ENCODE measurements around the gene SAFB.
"Not testable (repeated sequence)": the region's sequence is repeated elsewhere in the genome, so short reads cannot be mapped to it uniquely, and the experiment has no call there.

SAFB gene

DNA sequence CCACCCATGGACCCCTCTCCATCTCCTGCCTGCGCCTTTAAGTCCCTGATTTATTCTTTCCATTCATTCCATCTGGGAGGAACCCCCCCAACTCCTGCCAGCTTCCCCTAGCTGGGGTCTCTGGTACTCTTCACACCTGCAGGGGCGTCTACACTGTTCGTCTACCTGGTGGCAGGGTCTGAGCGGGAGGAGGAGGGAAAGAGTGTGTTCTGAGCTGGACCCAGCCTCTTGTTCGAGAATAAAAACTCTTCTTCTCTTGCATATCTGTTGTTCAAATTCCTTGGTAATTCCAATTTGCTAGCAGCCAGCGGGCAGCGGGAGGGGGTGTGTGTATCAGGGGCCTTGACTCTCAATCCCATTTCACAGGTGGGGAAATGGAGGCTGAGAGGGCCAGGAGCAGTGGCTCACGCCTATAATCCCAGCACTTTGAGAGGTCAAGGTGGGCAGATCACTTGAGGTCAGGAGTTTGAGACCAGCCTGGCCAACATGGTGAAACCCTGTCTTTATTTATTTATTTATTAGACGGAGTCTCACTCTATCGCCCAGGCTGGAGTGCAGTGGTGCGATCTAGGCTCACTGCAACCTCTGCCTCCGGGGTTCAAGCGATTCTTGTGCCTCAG is 65.5 kb downstream of the SAFB start:
- DNase-seq = not testable (repeated sequence)

DNA sequence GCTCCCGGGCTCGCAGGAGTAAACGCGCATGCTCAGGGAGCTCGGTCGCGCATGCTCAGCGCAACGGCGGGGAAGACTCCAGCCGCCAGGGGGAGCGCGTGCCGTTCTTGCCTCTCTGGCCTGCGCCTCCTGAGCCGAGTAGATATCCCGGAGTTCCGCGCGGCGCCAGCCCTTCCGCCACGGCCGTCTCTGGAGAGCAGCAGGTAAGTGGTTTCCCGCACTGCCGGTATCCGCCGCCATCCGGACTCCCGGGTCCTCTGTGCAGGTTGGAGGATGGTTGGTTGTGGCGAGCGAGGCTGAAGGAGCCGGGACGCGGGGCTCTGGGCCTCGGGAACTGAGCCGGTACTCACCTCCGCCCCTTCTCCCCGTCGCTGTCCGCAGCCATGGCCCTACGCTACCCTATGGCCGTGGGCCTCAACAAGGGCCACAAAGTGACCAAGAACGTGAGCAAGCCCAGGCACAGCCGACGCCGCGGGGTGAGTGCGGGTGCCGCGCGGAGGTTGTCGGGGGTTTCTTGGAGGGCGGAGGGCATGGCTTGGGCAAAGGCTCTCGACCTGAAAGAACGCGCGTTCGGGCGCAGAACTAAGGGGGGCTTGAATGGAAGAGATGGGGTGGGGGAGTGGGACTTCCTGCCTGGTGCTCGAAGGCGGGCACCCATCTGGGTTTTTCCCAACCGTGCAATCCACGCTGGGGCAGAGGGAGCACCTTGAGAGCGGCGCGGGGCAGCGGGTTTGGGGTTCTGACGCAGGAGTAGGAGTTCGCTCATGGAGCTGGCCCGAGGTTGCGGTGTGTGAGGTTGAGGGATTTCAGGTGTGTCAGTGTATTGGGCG is 67.5 kb downstream of the SAFB start, which contains the start of gene RPL36:
Gene RPL36 (plus strand): TSS at position 171 of the 830 bp plus-strand sequence. CDS start 213 bp downstream, at position 384.
- peak; percentile 99 for DNase-seq

DNA sequence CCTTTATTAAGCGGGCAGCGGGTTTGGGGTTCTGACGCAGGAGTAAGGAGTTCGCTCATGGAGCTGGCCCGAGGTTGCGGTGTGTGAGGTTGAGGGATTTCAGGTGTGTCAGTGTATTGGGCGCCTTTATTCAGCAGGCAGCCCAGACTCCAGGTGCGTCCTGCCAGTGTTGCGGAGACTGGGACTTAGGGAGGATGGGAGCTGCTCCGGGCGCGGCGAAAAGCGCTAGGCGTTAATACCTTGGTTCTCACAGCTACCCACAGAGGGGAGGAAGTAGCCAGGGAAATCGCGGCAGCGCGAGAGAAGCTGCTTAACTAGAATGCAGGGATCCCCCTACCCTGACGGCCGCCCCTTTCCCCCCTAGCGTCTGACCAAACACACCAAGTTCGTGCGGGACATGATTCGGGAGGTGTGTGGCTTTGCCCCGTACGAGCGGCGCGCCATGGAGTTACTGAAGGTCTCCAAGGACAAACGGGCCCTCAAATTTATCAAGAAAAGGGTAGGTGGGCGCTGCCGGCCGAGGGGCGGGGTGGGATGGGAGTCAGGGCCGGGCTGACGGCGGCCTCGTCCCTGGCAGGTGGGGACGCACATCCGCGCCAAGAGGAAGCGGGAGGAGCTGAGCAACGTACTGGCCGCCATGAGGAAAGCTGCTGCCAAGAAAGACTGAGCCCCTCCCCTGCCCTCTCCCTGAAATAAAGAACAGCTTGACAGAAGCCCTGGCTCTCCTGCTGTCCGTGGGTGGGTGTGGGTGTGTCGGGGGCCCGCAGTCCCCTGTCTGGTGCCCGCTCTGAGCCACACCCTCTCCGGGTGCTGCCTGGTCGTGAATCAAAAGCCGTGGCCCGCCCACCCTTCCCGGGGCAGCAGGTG is 68.3 kb downstream of the SAFB start:
- peak; percentile 70 for DNase-seq

DNA sequence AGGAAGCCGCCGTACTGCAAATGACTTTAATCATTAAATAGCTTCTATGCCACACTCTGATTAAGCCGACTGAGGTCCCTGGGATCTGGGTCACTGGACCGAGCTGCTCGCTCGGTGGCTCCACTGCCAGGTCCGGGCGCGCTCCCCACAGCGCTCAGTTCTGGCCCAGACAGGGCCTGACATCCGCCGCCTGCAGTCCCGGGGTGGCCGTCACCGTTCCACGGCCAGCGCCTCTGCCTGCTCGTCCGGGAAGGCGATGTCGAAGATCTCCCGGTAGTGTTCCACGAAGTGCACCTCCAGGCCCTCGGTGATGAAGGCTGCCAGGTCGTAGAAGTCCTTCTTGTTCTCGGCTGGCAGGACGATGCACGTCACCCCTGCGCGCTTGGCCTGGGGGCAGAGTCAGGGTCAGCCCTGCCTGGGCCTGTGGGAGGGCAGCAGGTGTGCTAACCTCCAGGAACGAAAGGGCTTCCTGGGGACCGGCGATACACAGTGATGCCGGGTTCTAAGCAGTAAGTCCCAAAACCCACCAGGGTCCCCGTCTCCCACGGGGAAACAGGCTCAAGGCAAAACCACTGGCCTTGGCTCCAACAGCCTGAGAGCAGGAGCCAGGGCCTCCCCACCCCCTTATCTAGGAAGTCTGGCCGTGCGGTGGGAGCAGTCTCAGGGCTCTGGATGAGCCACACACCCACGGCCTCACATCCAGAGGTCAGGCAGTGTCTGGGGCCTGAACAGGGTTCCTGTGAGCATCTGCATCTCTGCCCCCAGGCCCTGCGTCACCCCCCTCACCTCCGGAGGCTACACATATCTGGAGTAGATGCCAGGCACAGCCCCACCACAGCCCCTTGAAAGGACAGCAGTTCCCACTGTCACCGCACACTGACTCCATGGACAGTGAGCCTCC is 69.2 kb downstream of the SAFB start:
- peak; percentile 41 for DNase-seq

DNA sequence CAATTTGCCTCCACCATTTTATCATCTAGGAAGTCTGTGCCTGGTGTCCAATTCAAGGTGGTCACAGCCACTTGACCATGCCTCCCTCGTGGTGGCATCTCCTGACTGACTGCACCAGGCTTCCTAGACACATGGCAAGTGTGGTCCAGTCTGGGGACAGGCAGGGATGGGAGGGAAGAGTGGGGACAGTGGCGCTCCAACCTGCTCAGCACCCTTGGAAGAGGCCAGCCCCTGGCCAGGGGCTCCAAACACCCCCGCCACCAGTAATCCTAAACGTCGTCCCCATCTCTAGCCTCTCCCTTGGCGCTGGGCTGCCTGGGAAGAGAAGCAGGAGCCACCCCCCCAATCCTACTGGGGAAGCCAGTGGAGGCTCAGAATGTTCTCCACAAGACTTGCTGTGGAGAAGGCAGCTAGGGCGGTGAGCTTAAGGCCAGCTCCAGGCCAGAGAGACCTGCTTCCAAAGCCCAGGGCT is 69.9 kb downstream of the SAFB start:
- no peak for DNase-seq

DNA sequence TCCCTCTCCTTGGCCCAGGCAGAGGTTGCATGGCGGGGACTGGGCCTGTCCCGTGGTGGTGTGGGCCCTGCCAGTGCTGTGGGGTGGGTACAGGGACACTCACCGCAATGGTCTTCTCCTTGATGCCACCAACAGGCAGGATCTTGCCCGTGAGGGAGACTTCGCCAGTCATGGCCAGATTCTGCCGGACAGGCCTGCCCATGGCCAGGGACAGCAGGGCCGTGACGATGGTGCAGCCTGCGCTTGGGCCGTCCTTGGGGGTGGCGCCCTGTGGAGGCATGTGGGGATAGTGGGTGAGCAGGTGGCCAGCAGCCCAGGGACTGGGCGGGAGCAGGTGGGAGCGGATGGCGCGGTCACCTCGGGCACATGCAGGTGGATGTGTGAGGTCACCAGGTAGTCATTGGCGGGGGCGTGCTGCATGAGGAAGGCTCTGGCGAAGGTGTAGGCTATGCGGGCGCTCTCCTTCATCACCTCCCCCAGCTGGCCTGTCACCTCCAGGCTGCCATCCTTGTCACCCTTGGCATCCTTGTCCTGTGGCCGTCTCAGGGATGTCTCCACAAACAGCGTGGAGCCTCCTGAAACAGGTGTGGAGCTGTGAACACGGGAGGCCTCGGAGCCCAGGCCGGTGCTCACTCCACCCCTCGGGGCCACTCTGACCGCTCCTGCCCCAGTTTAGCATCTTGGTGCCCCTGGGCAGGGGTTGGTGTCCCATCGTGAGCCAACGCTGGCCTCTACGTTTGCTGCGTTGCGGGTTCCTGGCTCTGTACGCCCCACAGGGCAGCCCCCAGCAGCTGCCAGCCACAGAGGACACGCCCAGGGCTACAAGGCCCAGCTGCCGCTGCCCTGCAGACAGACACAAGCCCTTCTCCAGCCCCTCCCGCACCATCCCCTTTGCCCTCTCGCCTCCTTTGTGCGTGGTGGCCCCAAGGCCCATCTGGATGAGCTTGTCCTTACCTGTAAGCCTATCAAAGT is 70.6 kb downstream of the SAFB start:
- no peak for DNase-seq

DNA sequence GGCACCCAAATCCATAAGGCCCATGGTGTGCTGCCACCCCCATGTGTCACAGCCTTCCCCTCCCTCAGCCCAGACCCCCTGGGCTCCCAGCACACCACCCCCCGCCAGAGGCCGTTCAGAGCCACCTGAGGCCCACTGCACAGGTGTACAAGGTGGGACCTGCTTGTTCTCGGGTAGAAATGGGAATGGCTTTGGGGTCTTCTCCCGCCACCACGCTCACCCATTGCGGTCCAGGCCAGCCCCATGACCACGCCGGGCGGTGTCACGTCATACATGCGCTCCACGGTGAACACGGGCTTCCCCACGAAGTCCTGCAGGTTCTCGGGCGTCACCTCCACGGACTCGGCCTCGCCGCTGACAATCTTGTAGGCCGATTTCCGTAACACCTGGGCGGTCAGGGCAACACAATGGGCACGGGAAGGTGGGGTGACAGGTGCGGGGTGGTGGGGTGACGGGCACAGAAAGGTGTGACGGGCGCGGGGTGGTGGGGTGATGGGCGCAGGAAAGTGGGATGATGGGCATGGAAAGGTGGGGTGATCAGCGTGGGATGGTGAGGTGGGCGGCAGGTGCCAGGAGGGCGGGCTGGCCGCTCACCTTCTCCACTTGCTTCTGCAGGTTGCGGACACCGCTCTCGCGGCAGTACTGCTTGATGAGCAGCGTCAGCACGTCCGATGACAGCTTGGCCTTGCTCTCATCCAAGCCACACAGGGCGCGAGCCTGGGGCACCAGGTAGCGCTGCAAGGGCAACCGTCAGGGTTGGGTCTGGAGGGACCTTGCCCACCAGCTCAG is 71.5 kb downstream of the SAFB start:
- DNase-seq = no peak

DNA sequence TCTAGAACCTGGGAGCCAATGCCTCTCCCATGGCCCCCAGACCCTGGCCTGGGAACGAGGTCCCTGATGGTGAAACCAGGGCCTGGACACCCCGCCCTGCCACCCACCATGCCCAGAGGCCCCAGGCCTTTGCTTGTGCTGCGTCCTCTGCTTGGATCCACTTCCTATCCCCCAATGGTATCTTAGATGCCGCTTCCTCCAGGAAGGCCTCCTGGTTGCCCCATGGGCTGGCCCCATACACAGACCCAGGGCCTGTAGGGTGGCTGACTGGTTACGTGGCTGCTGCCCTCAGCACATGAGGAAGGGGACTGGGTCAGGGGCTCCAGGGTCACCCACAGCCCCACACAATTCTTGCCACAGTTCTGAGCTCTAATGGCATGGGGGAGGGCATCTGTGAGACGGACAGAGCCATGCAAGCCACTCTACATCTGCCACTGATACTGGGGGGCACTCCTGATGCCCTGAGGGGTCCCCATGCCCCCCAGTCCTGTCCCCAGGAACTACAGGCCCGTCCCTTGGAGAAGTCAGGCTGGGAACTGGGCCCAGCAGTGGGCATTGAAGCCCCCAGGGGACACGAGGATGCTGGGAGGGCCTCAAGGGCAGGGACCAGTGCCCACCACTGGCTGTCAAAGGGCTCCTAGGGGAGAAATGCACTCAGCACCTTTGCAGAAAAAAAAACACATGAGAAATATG is 72.2 kb downstream of the SAFB start:
- DNase-seq = no peak

DNA sequence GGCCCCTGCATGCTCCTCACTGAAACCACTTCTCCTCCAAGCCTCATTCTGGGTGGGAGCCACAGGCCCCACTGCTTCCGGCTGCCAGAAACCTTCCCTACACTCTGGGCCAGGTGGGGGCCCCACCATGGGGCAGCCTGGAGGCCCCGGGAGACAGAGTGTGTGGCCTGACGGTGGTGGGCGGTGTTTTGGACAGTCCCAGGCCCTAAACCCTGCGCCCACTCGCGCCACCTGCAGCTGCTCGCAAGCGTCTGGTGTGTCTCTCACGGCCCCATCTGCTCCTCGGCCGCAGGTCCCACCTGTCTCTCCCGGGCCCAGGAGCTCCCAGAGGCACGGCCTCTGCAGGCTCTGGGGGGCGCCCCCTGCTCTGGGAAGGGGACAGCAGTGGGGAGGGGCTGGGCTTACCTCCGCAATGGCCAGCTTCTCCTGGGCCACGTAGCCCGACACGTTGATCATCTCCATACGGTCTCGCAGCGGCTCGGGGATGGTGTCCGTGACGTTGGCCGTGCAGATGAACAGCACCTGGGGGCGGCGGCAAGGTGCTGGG is 72.8 kb downstream of the SAFB start:
- no peak for DNase-seq

DNA sequence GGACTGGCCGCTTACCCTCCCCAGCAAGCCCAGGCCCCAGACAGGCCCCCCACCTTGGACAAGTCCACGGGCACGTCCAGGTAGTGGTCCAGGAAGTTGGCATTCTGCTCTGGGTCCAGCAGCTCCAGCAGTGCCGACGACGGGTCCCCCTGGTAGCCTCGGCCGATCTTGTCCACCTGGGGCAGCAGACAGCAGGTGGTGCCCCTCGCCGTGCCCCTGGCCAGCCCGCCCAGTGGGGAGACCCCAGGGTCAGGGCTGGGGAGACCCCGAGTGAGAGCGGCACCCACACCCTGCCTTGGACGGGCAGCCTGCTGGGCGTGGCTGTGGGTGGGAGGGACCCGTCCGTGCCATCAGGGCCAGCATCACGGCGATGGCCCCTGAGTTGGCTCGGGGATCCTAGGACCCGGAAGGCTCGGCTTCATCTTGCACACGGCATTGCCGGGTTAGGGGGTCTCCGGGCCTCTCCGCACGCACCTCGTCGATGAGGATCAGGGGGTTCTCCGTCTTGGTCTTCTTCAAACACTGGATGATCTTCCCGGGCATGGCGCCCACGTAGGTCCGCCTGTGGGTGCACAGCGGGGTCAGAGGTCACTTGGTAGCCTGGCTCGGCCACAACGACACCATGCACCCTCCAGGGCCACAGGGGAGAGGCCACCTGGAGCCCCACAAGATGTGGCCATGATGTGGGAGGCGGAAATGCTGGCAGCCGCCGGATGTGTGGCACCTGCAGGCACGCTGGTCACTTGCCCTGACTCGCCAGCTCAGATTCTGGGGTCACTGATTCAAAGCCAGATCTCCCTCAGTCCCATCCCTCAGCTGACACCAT is 73.5 kb downstream of the SAFB start:
- DNase-seq = no peak

DNA sequence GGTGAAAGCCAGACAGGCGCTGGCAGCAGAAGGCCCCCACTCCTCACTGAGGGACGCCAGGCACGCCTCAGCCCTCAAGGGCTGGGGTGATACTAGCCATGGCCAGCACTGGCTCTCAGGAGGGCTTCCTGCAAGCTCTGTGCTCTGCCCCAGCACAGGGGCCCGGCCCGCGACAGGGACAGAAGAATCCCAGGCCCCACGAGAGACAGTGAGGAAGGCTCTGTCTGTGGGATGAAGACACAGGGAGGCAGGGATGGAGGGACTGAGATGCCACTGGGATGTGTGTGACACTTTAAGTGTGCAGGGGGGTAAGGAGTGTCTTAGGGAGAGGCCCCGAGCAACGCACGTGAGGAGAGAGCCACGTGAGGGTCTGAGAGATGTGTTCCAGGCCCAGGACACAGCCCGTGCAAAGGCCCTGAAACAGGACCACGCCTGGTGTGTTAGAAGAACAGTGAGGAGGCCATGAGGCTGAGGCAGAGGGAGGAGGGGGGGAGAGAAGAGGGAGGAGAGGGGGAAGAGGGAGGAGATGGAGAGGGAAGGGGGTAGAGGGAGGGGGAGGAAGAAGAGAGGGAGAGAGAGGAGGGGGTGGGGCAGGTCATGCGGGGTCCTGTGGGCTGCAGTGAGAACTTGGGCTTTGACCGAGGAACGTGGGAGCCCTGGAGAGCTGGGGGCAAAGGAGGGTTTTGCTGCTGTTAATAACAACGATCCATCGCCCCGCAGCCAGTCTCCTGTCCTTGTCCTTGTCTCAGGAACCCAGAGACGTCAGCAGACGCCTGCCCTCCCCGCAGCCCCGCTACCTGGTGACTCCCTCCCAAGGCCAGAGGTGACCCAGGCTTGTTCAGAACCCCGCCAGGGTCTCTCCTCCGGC is 74.4 kb downstream of the SAFB start:
- no peak for DNase-seq

DNA sequence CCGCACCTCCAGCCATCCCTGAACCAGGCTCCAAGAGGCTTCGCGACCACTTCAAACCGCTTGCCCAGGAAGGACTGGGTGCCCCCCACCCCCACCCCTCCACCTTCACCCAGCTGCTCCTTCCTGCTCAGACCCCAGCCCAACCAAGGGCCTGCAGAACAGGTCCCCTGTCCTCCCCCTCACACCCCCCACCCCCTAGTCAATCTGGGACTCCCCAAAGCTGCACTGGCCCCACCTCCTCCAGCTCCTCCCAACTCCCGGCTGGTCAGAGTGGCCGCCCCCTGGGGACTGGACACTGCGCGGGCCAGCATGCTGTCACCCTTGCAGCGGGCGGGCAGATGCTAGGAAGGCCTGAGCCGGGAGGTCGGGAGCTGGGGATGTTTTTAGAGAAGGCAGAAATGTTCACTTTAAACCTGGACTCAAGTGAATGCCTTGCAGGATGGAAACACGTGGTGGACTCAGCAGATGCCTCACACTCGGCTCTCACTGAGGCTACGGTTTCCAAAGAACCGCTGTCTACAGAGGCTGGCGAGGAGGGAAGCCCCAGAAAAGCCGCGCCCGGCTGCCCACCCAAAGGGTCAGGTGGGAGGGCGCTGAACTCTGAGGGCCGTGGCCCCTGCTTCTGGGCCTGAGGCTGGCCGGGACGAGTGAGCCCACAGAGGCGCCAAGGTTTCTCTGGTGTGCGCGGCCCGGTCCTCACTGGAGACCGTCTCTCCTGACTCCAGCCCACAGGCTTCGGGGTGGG is 75.2 kb downstream of the SAFB start:
- no peak for DNase-seq

DNA sequence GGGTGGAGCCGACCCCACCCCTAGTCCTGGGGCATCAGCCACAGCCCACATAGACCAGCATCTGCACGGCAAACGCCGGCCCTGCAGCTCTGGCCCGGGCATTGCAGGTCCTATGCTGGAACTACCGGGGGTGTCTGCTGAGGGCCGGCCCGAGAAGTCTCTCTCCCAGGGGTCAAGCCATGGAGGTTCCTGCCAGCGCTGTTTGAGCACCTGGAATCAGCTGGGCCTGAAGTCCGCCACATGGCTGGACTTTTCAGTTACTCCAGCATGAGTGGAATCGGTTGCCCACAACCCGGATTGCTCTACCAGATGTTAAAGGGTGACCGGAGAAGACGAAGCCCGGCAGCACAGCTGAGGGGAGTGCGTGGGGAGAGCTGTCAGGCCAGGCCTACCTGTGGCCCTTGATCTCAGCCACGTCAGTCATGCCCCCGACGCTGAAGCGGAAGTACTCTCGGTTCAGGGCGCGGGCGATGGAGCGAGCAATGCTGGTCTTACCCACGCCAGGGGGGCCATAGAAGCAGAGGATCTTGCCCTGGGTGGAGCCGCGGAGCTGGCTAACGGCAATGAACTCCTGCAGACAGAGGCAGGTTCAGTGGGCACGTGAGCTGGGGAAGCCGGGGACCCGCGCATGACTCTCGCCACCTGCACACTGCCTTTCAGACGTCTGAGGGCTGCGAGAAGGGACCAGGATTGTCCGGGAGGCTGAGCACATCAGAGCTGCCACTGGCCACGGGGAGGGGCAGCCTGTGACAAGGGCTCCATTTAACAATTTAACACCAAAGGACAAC is 75.9 kb downstream of the SAFB start:
- DNase-seq = no peak

DNA sequence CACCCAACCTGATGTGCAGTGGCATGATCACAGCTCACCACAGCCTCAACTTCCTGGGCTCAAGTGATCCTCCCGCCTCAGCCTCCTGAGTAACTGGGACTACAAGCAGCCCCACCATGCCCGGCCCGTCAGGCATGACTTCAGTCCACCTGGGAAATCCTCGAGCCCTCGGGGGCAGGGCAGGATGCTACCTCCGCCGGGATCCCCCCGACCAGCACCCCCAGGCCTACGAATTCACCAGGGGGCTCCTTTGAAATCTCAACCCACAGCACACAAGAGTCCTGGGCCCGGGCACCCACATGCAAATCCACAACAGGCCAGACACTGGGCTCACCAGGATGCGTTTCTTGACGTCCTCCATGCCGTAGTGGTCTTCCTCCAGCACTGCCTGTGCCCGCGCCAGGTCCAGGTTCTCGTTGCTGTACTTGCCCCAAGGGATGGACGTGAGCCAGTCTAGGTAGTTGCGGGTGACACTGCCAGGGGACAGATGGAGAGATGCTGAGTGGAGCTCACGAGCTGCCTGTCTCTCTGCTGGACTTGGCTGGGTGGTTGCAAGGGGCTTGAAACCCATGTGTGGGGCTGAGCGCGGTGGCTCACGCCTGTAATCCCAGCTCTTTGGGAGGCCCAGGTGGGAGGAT is 77.7 kb downstream of the SAFB start:
- DNase-seq = no peak

DNA sequence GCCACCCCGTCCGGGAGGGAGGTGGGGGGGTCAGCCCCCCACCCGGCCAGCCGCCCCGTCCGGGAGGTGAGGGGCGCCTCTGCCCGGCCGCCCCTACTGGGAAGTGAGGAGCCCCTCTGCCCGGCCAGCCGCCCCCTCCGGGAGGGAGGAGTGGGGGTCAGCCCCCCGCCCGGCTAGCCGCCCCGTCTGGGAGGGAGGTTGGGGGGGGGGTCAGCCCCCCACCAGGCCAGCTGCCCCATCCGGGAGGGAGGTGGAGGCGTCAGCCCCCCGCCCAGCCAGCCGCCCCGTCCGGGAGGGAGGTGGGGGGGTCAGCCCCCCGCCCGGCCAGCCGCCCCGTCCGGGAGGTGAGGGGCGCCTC is 79.1 kb downstream of the SAFB start:
- not testable (repeated sequence) for DNase-seq
